Omental fat pad (tissue), 4 donors: Measurements from ENCODE around the gene SUGP2. TPM values are rescaled to one million over a fixed set of nuclear protein-coding genes. Genes with fewer than 3 reads are reported as not detected.

Source experiments
- ATAC-seq: fragments of 150-250 bp; one replicate; pipeline ENCODE4 v1.9.1; 2016; ENCODE audit warnings: mild to moderate bottlenecking, moderate library complexity; ENCODE audit not compliant: low FRiP score
- DNase-seq: peaks from one replicate; pipeline ENCODE4 v3.0.0-alpha.2; 2019; ENCODE audit warnings: low spot score
- CTCF ChIP-seq, 3 donors: fragments of 450-650 bp; IDR thresholded peaks; one replicate each; pipeline ENCODE4 v1.5.1; 2016 to 2017; ENCODE audit warnings: antibody characterized with exemption in 3 of 3, mild to moderate bottlenecking in 3 of 3, moderate library complexity in 2 of 3
- total RNA-seq, 4 donors: library from RNA; depleted of rRNA; stranded (reverse); fragments of >200 nt; gene quantifications; one replicate each; pipeline ENCODE4 v1.1.0, GENCODE V29; 2016

Gene SUGP2
- total RNA-seq, 4 donors from 2014 or later, result 30.3 to 54.5 (median 36.3) TPM

GRCh38 chr19:18969931-18970659 lies 63.2 kb downstream of the SUGP2 start:
- TF ChIP-seq CTCF (IDR thresholded peaks at IDR 0.05), result no peak
- ATAC-seq (no peak), DNase-seq (no peak)

- ATAC-seq (peak; percentile 61), DNase-seq (peak; percentile 44)
- no peak for TF ChIP-seq CTCF (IDR thresholded peaks at IDR 0.05)
Observed at GRCh38 chr19:18967358-18968146, 65.8 kb downstream of the SUGP2 start.

GRCh38 chr19:18966307-18966706 lies 67.0 kb downstream of the SUGP2 start:
- ATAC-seq (no peak), DNase-seq (no peak)
- TF ChIP-seq CTCF (IDR thresholded peaks at IDR 0.05), result no peak

GRCh38 chr19:18964121-18964520 lies 69.2 kb downstream of the SUGP2 start:
- no peak for TF ChIP-seq CTCF (IDR thresholded peaks at IDR 0.05)
- DNase-seq (no peak), ATAC-seq (no peak)

GRCh38 chr19:18961767-18962620 lies 71.3 kb downstream of the SUGP2 start:
- no peak for ATAC-seq
- no peak for DNase-seq
- no peak for TF ChIP-seq CTCF (IDR thresholded peaks at IDR 0.05)

- ATAC-seq, result no peak
- TF ChIP-seq CTCF (IDR thresholded peaks at IDR 0.05), result no peak
- DNase-seq, result no peak
Observed at GRCh38 chr19:18960370-18960769, 72.9 kb downstream of the SUGP2 start.
